Breast epithelium (tissue), 3 donors: ENCODE data around the gene ACSS1.

Experiments used
- CTCF ChIP-seq, 3 donors: fragments of 450-650 bp; IDR thresholded peaks; one replicate each; pipeline ENCODE4 v1.5.1; 2016 to 2017; ENCODE audit warnings: antibody characterized with exemption in 3 of 3, mild to moderate bottlenecking in 3 of 3, moderate library complexity in 3 of 3
- POLR2A ChIP-seq: fragments of 450-650 bp; IDR thresholded peaks from one replicate; pipeline ENCODE4 v1.6.1; 2016; ENCODE audit warnings: antibody characterized with exemption, mild to moderate bottlenecking, moderate library complexity
- POLR2AphosphoS5 ChIP-seq, 3 donors: sonication (generic); formaldehyde crosslinking; IDR thresholded peaks; one replicate each; pipeline ENCODE4 v1.6.1; 2017; ENCODE audit warnings: antibody characterized with exemption in 3 of 3

GRCh38 chr20:25042531-25043498, 15.1 kb downstream of the ACSS1 start:
- TF ChIP-seq CTCF (IDR thresholded peaks at IDR 0.05), result no peak
- TF ChIP-seq POLR2AphosphoS5 (IDR thresholded peaks at IDR 0.05), result no peak
- no peak for TF ChIP-seq POLR2A
